ENCODE measurements around the gene PGAM4.
"Not testable (repeated sequence)": the region's sequence is repeated elsewhere in the genome, so short reads cannot be mapped to it uniquely, and the experiment has no call there.

Gene PGAM4

GRCh38 chrX:77969538-77969937 lies at the start of gene PGAM4:
Gene PGAM4, minus strand, starts transcription at chrX:77969638. Its CDS starts 0 bp downstream, at chrX:77969638.
- no peak for DNase-seq (ENCODE audit: low read depth)

- no peak for DNase-seq (ENCODE audit: low read depth)
Observed at GRCh38 chrX:78011846-78012245, 42.4 kb upstream of the PGAM4 start.

- DNase-seq (ENCODE audit: low read depth): no peak
Observed at GRCh38 chrX:77979870-77980269, 10.4 kb upstream of the PGAM4 start.

- DNase-seq (ENCODE audit: low read depth): no peak
Observed at GRCh38 chrX:77977518-77977917, 8.1 kb upstream of the PGAM4 start.

- DNase-seq (ENCODE audit: low read depth): no peak
Observed at GRCh38 chrX:77977095-77977494, 7.7 kb upstream of the PGAM4 start.

GRCh38 chrX:77975755-77976154 lies 6.3 kb upstream of the PGAM4 start:
- DNase-seq (ENCODE audit: low read depth): no peak

GRCh38 chrX:77967631-77968030 lies 1.8 kb downstream of the PGAM4 start:
- no peak for DNase-seq (ENCODE audit: low read depth)

- no peak for DNase-seq (ENCODE audit: low read depth)
Observed at GRCh38 chrX:77966361-77966760, 3.1 kb downstream of the PGAM4 start.

- DNase-seq (ENCODE audit: low read depth): no peak
Observed at GRCh38 chrX:77962068-77962902, 7.2 kb downstream of the PGAM4 start.

GRCh38 chrX:77961063-77961462 lies 8.4 kb downstream of the PGAM4 start:
- DNase-seq (ENCODE audit: low read depth): no peak

- no peak for DNase-seq (ENCODE audit: low read depth)
Observed at GRCh38 chrX:77960567-77960966, 8.9 kb downstream of the PGAM4 start.

GRCh38 chrX:77953708-77954107 lies 15.7 kb downstream of the PGAM4 start:
- no peak for DNase-seq (ENCODE audit: low read depth)

- no peak for DNase-seq (ENCODE audit: low read depth)
Observed at GRCh38 chrX:77953302-77953701, 16.1 kb downstream of the PGAM4 start.

GRCh38 chrX:77952173-77952572 lies 17.3 kb downstream of the PGAM4 start:
- no peak for DNase-seq (ENCODE audit: low read depth)

- no peak for DNase-seq (ENCODE audit: low read depth)
Observed at GRCh38 chrX:77949840-77950239, 19.6 kb downstream of the PGAM4 start.

- no peak for DNase-seq (ENCODE audit: low read depth)
Observed at GRCh38 chrX:77946571-77946970, 22.9 kb downstream of the PGAM4 start.

GRCh38 chrX:77945910-77946545 lies 23.4 kb downstream of the PGAM4 start:
- no peak for DNase-seq (ENCODE audit: low read depth)

- DNase-seq (ENCODE audit: low read depth): not testable (repeated sequence)
Observed at GRCh38 chrX:77945031-77945430, 24.4 kb downstream of the PGAM4 start.

GRCh38 chrX:77938083-77938680 lies 31.3 kb downstream of the PGAM4 start:
- no peak for DNase-seq (ENCODE audit: low read depth)

- no peak for DNase-seq (ENCODE audit: low read depth)
Observed at GRCh38 chrX:77937291-77937690, 32.1 kb downstream of the PGAM4 start.

- DNase-seq (ENCODE audit: low read depth): no peak
Observed at GRCh38 chrX:77936299-77936698, 33.1 kb downstream of the PGAM4 start.

GRCh38 chrX:77935886-77936285 lies 33.6 kb downstream of the PGAM4 start:
- DNase-seq (ENCODE audit: low read depth): no peak

- DNase-seq (ENCODE audit: low read depth): no peak
Observed at GRCh38 chrX:77930581-77930980, 38.9 kb downstream of the PGAM4 start.

All from stimulated activated CD8-positive, alpha-beta memory T cell treated with anti-CD3 and anti-CD28 coated beads, Interleukin-12 subunit alpha, Interleukin-12 subunit beta, amount 100 ng/mL, for 4 hours (primary cell).